ENCODE measurements around the gene SRRM3. TPM values are rescaled to one million over a fixed set of nuclear protein-coding genes. Genes with fewer than 3 reads are reported as not detected.

SRRM3 gene
- total RNA-seq, 2 experiments from 2014 or later: not detected

DNA sequence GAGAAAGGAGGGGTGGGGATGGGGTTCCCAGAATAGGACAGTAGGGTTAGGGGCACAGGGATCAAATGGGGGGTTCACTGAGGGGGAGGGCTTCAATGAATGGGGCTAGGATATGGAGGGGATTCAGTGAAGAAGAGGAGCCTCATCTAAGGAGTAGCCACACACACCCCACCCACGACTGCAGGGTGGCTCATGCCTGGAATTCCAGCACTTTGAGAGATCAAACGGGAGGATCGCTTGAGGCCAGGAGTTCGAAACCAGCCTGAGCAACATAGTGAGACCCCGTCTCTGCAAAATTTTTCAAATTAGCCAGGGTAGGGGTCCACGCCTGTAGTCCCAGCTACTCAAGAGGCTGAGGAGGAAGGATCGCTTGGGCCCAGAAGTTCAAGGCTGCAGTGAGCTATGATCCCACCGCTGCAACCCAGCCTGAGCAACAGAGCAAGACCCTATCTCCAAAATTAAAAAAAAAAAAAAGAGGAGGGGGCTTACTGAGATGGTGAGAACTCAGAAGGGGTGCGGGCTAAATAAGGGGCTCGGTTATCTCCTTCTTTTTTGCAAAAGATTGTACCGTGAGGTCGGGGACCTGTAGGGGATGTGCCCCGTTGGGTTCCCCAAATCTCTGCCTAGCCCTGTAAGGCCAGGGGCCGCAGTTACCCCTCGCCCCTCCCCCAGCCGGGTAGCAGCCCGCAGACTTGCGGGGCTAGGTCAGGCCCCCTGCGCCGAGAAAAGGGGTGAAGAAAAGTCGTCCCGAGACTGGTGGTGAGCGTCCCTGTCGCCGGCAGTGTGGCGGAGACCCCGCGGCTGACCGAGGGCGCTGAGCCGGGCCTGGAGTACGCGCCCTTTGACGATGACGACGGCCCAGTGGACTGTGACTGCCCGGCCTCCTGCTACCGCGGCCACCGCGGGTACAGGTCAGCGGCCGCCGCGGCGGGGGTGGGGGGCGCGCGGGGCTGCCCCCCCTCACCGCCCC is 57.7 kb downstream of the SRRM3 start:
- H3K4me2 ChIP-seq (ENCODE audit: low read length): no peak overlapping the region
- ChIA-PET CTCF (ENCODE audit: unreplicated experiment) (interaction anchor here (0.7 kb wide), 1 partner anchor 60 kb away, joined by 7 read pairs; no protein-coding TSS in a partner anchor), POLR2A (interaction anchor here (0.7 kb wide), 1 partner anchor 383 kb away, joined by 3 read pairs; no protein-coding TSS in a partner anchor)
- no peaks in the 10 kb centered on the region for H3K36me3 ChIP-seq (ENCODE audit: insufficient read depth, low read length)
- no peaks in the 10 kb centered on the region for H3K79me2 ChIP-seq (ENCODE audit: insufficient read depth, low read depth, low read length)
- no peaks in the 10 kb centered on the region for H4K20me1 ChIP-seq (ENCODE audit: insufficient read depth, low read length)
- no peaks in the 10 kb centered on the region for H3K9me3 ChIP-seq (ENCODE audit: low read length)
- no peak for DNase-seq (ENCODE audit: low spot score)
- intact Hi-C loops (cut with micrococcal nuclease; ENCODE audit: unreplicated experiment): no loop called here
- no peak overlapping the region for H3K4me3 ChIP-seq (ENCODE audit: low read depth, low read length, poor library complexity, severe bottlenecking)
- no TSS peak for BruUV-seq (replicated peaks)
- peaks cover 4% of the 10 kb centered on the region for H3K4me1 ChIP-seq (ENCODE audit: insufficient read depth, low read length, poor library complexity, severe bottlenecking)
- H3K27ac ChIP-seq (ENCODE audit: low read depth, low read length, poor library complexity, severe bottlenecking): no peak overlapping the region
- no peaks in the 10 kb centered on the region for H3K9me2 ChIP-seq (ENCODE audit: insufficient read depth, low read length)
- TF ChIP-seq, protein P1, sequence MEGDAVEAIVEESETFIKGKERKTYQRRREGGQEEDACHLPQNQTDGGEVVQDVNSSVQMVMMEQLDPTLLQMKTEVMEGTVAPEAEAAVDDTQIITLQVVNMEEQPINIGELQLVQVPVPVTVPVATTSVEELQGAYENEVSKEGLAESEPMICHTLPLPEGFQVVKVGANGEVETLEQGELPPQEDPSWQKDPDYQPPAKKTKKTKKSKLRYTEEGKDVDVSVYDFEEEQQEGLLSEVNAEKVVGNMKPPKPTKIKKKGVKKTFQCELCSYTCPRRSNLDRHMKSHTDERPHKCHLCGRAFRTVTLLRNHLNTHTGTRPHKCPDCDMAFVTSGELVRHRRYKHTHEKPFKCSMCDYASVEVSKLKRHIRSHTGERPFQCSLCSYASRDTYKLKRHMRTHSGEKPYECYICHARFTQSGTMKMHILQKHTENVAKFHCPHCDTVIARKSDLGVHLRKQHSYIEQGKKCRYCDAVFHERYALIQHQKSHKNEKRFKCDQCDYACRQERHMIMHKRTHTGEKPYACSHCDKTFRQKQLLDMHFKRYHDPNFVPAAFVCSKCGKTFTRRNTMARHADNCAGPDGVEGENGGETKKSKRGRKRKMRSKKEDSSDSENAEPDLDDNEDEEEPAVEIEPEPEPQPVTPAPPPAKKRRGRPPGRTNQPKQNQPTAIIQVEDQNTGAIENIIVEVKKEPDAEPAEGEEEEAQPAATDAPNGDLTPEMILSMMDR (conservative IDR thresholded peaks at IDR 0.05; ENCODE audit: low read length): no peak
- TF ChIP-seq EZH2phosphoT487 (IDR thresholded peaks at IDR 0.05; ENCODE audit: borderline replicate concordance, low read depth, low read length): no peak
- H2AFZ ChIP-seq (ENCODE audit: low read length): no peak overlapping the region

DNA sequence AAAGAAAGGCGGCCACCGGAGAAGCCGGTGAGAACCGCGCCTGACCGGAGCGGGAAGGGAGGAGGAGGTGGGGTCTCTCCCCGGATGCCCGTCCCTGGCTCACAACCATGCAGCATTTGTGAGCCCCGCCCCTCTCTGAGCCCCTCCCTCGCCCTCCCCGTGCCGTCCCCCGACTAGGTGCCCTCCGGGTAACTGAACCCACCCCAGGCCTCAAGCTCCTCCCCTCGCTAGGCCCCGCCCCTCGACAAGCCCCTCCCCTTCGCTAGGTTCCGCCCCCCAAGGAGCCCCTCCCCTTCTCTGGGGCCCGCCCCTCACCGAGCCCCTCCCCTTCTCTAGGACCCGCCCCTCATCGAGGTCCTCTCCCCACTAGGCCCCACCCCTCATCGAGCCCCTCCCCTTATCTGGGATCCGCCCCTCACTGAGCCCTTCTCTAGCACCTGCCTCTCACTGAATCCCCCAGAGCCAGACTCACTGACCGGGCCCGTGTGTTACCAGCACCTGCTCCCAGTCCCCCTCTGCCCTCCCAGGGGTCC is 58.5 kb downstream of the SRRM3 start:
- H3K79me2 ChIP-seq (ENCODE audit: insufficient read depth, low read depth, low read length): no peaks in the 10 kb centered on the region
- H3K4me2 ChIP-seq (ENCODE audit: low read length): no peak overlapping the region
- H3K9me2 ChIP-seq (ENCODE audit: insufficient read depth, low read length): no peaks in the 10 kb centered on the region
- ChIA-PET POLR2A (no interaction called here), CTCF (ENCODE audit: unreplicated experiment) (interaction anchor here (0.7 kb wide), 1 partner anchor 60 kb away, joined by 7 read pairs; no protein-coding TSS in a partner anchor)
- no peak overlapping the region for H3K27ac ChIP-seq (ENCODE audit: low read depth, low read length, poor library complexity, severe bottlenecking)
- no TSS peak for BruUV-seq (replicated peaks)
- no peaks in the 10 kb centered on the region for H3K9me3 ChIP-seq (ENCODE audit: low read length)
- H3K36me3 ChIP-seq (ENCODE audit: insufficient read depth, low read length): no peaks in the 10 kb centered on the region
- H3K4me3 ChIP-seq (ENCODE audit: low read depth, low read length, poor library complexity, severe bottlenecking): no peak overlapping the region
- H2AFZ ChIP-seq (ENCODE audit: low read length): no peak overlapping the region
- TF ChIP-seq, protein P1 (conservative IDR thresholded peaks at IDR 0.05; ENCODE audit: low read length): no peak
- no peak for TF ChIP-seq EZH2phosphoT487 (IDR thresholded peaks at IDR 0.05; ENCODE audit: borderline replicate concordance, low read depth, low read length)
- no peaks in the 10 kb centered on the region for H4K20me1 ChIP-seq (ENCODE audit: insufficient read depth, low read length)
- H3K4me1 ChIP-seq (ENCODE audit: insufficient read depth, low read length, poor library complexity, severe bottlenecking): peaks cover 4% of the 10 kb centered on the region
- intact Hi-C loops (cut with micrococcal nuclease; ENCODE audit: unreplicated experiment): no loop called here
- DNase-seq (ENCODE audit: low spot score): peak; percentile 56
